Skin of body (tissue), 3 donors: ENCODE data around the gene ROPN1L. TPM values are rescaled to one million over a fixed set of nuclear protein-coding genes. Genes with fewer than 3 reads are reported as not detected.
"Not testable (repeated sequence)": the region's sequence is repeated elsewhere in the genome, so short reads cannot be mapped to it uniquely, and the experiment has no call there.

Experiments
- DNase-seq: peaks from one replicate; lab custom pipeline; 2025; lab: John Stamatoyannopoulos, UW
- small RNA-seq: library from RNA; depleted of rRNA; stranded (forward); fragments of <200 nt; gene quantifications from one replicate; pipeline ENCODE3, GENCODE V24; 2014; ENCODE audit warnings: low replicate concordance
- total RNA-seq: library from RNA; depleted of rRNA; stranded (reverse); fragments of >200 nt; gene quantifications from one replicate; pipeline ENCODE4 v1.2.3, GENCODE V29; 2014

ROPN1L gene
- total RNA-seq, 1 donor from 2014 or later = 0.79 TPM

GRCh38 chr5:10500669-10501068 is 59.0 kb downstream of the ROPN1L start:
- DNase-seq = no peak

GRCh38 chr5:10501554-10502075 is 59.9 kb downstream of the ROPN1L start:
- DNase-seq = no peak

- no peak for DNase-seq
These were observed 60.5 kb downstream of the ROPN1L start for GRCh38 chr5:10502130-10502529.

- DNase-seq = no peak
These were observed 60.9 kb downstream of the ROPN1L start for GRCh38 chr5:10502578-10502977.

GRCh38 chr5:10503321-10503720 is 61.6 kb downstream of the ROPN1L start:
- no peak for DNase-seq

- no peak for DNase-seq
These were observed 62.5 kb downstream of the ROPN1L start for GRCh38 chr5:10503997-10504793.

- DNase-seq = no peak
These were observed 63.9 kb downstream of the ROPN1L start for GRCh38 chr5:10505517-10506095.

GRCh38 chr5:10506535-10506934 is 64.9 kb downstream of the ROPN1L start:
- DNase-seq = no peak

GRCh38 chr5:10507575-10508096 is 66.0 kb downstream of the ROPN1L start:
- DNase-seq = no peak

GRCh38 chr5:10509575-10509974 is 67.9 kb downstream of the ROPN1L start:
- no peak for DNase-seq

- DNase-seq = no peak
These were observed 70.3 kb downstream of the ROPN1L start for GRCh38 chr5:10511741-10512640.

GRCh38 chr5:10513501-10514442 is 72.1 kb downstream of the ROPN1L start:
- DNase-seq = no peak

- not testable (repeated sequence) for DNase-seq
These were observed 72.9 kb downstream of the ROPN1L start for GRCh38 chr5:10514572-10514971.

Small RNAs within 50 kb of the gene (small RNA-seq; reads per million reads assigned to genes)
- gene MIR6131 = not detected

Other genes with a start within 250 kb of the ROPN1L start
- gene ATPSCKMT, start 192.0 kb upstream of the ROPN1L start, total RNA-seq = 19.5 TPM
- gene CCT5, start 191.6 kb upstream of the ROPN1L start, total RNA-seq = 161 TPM
- 16.9 TPM for gene CMBL, start 134.0 kb upstream of the ROPN1L start, total RNA-seq
- gene MARCHF6, start 88.2 kb upstream of the ROPN1L start, total RNA-seq = 118 TPM
- 7.4 TPM for gene ANKRD33B, start 122.2 kb downstream of the ROPN1L start, total RNA-seq